Stimulated activated CD4-positive, alpha-beta T cell treated with anti-CD3 and anti-CD28 coated beads, Interleukin-4, amount 100 ng/mL, for 1 hour (primary cell): ENCODE results near the gene ESR1.

Experiments used
- DNase-seq: peaks from one replicate; pipeline ENCODE4 v3.0.0-alpha.2; 2020

The ESR1 gene

GRCh38 chr6:151807513-151808370 lies at the start of gene ESR1:
Gene ESR1, plus strand, starts transcription at chr6:151807682. Its CDS starts 231 bp downstream, at chr6:151807913.
- DNase-seq, result no peak

GRCh38 chr6:151760486-151760885 lies 47.0 kb upstream of the ESR1 start:
- DNase-seq, result no peak

GRCh38 chr6:151761851-151762250 lies 45.6 kb upstream of the ESR1 start:
- DNase-seq, result no peak

- DNase-seq, result no peak
Measured at GRCh38 chr6:151762817-151763216, 44.7 kb upstream of the ESR1 start.

- no peak for DNase-seq
Measured at GRCh38 chr6:151763303-151763702, 44.2 kb upstream of the ESR1 start.

GRCh38 chr6:151763938-151764680 lies 43.4 kb upstream of the ESR1 start:
- peak; percentile 35 for DNase-seq

- no peak for DNase-seq
Measured at GRCh38 chr6:151765444-151765886, 42.0 kb upstream of the ESR1 start.

- DNase-seq, result no peak
Measured at GRCh38 chr6:151772446-151772845, 35.0 kb upstream of the ESR1 start.

GRCh38 chr6:151773382-151773781 lies 34.1 kb upstream of the ESR1 start:
- DNase-seq, result no peak

- no peak for DNase-seq
Measured at GRCh38 chr6:151782560-151782959, 24.9 kb upstream of the ESR1 start.

- DNase-seq, result no peak
Measured at GRCh38 chr6:151783692-151784091, 23.8 kb upstream of the ESR1 start.

GRCh38 chr6:151784441-151785214 lies 22.9 kb upstream of the ESR1 start:
- DNase-seq, result no peak

- DNase-seq, result no peak
Measured at GRCh38 chr6:151796842-151797530, 10.5 kb upstream of the ESR1 start.

- DNase-seq, result no peak
Measured at GRCh38 chr6:151803743-151804142, 3.7 kb upstream of the ESR1 start.

- DNase-seq, result no peak
Measured at GRCh38 chr6:151804585-151805285, 2.7 kb upstream of the ESR1 start.

- no peak for DNase-seq
Measured at GRCh38 chr6:151805286-151805840, 2.1 kb upstream of the ESR1 start.

- no peak for DNase-seq
Measured at GRCh38 chr6:151806757-151807512, 547 bp upstream of the ESR1 start.

- no peak for DNase-seq
Measured at GRCh38 chr6:151808371-151809241, 1.1 kb downstream of the ESR1 start.

- no peak for DNase-seq
Measured at GRCh38 chr6:151811081-151811480, 3.6 kb downstream of the ESR1 start.

GRCh38 chr6:151813858-151814257 lies 6.4 kb downstream of the ESR1 start:
- no peak for DNase-seq
